GM13977 (cell line): ENCODE data around the gene KCNIP4.
A peak's percentile ranks its signal among the peaks of the same experiment; 100 is the strongest.

ENCODE experiments used
- DNase-seq: peaks from one replicate; pipeline ENCODE4 v3.0.0; 2012; ENCODE audit warnings: low spot score
- in situ Hi-C: fragments of 300-500 bp; cut with MboI; formaldehyde crosslinking; loops from one replicate; pipeline ENCODE4 v1.12.0; 2022; ENCODE audit warnings: low sequenced_read_pairs, low pct_unique_long_range_greater_than_20kb, mixed read lengths, inconsistent platforms; ENCODE audit not compliant: unreplicated experiment
- TF ChIP-seq, protein P1 (sequence below): IDR thresholded peaks from 2 replicates; pipeline ENCODE4 v1.5.1; 2012; ENCODE audit warnings: mild to moderate bottlenecking, control low read depth; ENCODE audit not compliant: insufficient read depth; ENCODE audit errors: extremely low read depth, missing control alignments

Gene KCNIP4

DNA sequence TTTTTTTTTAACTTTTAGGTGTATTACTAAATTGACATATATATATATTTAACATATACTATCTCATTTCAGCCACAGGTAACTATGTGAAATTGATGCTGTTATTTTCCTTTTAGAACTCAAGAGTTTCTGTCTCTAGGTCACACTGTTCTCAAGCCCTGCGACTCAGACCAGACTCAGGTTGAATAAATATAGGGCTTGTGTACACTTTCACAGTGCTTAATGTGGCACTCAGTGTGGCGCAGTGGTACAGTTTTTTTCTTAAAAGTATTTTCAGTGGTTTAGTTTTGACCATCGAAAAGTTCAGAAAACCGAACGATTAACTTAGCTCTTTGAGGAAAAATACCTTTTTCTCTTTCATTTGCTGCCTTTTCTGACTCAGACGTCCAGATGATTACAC, 1223.7 kb downstream of the KCNIP4 start:
- TF ChIP-seq, protein P1, sequence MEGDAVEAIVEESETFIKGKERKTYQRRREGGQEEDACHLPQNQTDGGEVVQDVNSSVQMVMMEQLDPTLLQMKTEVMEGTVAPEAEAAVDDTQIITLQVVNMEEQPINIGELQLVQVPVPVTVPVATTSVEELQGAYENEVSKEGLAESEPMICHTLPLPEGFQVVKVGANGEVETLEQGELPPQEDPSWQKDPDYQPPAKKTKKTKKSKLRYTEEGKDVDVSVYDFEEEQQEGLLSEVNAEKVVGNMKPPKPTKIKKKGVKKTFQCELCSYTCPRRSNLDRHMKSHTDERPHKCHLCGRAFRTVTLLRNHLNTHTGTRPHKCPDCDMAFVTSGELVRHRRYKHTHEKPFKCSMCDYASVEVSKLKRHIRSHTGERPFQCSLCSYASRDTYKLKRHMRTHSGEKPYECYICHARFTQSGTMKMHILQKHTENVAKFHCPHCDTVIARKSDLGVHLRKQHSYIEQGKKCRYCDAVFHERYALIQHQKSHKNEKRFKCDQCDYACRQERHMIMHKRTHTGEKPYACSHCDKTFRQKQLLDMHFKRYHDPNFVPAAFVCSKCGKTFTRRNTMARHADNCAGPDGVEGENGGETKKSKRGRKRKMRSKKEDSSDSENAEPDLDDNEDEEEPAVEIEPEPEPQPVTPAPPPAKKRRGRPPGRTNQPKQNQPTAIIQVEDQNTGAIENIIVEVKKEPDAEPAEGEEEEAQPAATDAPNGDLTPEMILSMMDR = no peak
- in situ Hi-C loops = no loop called here
- no peak for DNase-seq

DNA sequence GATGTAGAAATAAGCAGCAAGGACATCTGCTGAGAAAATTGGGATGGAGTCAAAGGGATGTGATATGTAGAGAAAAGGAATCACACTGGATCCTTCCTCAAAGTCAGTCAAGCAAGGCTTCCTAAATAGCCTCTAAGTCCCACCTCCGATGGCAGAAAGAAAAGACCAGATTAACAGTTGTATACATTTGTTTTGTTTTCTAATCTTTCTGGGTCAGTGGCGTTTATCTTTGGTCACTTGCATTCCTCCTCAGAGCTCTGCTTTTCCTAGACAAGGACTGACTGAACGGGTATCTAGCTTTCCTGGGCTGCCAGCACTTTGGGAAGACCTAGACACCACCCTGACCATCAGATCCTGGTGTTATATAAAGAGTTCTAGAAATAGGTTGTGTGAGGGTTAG, 1225.1 kb downstream of the KCNIP4 start:
- no peak for DNase-seq
- TF ChIP-seq, protein P1 = no peak
- in situ Hi-C loops = no loop called here

DNA sequence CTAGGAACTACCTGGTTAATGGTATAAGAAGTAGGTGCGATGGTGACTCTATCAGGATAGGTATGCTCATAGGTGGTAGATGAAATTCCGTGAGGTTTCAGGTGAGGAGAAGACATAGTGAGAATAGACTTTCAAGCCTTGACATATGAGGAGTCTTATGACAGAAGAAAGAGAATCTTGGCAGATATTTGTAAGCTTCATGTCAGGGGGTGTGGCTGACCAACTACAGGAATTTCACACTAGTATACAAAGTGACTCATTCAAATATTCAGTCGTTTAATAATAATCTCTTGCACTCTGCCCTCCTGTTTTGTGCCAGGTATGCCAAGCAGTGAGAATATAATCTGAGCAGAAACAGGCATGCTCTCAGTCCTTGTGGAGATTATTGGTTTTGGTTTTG, 1225.6 kb downstream of the KCNIP4 start:
- in situ Hi-C loops = no loop called here
- no peak for DNase-seq

DNA sequence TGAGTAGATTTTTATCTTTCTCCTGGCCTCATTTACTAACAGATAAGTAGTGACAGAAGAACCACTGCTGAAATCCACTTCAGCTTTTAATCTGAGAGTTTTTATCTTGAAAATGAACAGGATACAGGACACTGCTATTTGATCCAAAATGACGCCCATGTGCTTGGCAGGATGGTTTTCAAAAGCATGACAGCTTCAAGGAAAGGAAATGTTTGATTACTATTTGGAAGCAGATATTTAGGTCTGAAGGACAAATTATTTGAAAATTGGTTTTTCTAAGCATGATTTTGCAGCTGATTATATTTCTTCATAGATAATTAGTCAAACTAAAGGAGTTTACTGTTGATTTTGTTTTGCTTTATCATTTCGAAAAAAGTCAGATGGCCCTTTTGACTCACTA, 1237.2 kb downstream of the KCNIP4 start:
- in situ Hi-C loops = no loop called here
- DNase-seq = no peak

More for the DNA sequence above, 1225.6 kb downstream of the KCNIP4 start:
- TF ChIP-seq, protein P1 = no peak

DNA sequence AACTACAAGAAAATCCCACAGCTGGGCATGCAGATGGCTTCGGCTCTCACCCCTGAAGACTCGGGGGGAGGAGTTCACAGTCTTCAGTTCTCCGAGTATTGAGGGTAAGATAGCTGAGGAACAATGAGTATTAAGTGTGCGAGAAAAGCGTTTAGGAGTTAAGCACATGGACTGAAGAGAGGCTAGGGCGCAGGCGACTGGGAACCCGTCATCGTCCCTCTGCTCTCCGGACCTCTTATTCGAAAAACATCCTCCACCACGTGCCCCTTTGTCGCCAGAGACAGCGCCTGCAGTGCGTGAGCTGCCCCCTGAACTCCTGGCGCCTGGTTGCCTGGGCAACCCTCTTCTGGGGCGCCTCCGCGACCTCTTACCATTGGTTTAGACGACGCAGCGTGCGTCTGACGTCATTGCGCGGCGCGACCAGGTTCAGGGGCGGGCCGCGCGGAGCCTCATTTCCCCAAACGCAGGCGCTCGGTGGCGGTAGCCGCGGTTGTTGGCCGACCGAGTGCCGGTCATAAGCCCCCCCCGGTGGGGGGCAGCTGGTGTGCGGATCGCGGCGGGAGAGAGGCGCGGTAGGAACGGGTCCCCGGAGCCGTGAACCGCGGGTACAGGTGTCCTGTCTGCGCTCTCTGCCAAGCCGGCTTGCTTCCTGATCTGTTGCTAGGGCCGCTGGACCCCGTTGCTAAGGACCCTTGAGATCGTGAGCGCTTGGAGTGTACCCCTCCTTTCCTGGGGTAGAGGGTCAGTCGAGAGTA, 1248.4 kb downstream of the KCNIP4 start, which contains the start of gene PACRGL:
PACRGL (plus strand) TSS at position 452 of the 755 bp plus-strand sequence. CDS start 4,024 bp downstream, outside the sequence.
- DNase-seq = peak; percentile 89
- TF ChIP-seq, protein P1 = no peak
- in situ Hi-C loops = no loop called here

More for the DNA sequence above, 1237.2 kb downstream of the KCNIP4 start:
- TF ChIP-seq, protein P1 = no peak

DNA sequence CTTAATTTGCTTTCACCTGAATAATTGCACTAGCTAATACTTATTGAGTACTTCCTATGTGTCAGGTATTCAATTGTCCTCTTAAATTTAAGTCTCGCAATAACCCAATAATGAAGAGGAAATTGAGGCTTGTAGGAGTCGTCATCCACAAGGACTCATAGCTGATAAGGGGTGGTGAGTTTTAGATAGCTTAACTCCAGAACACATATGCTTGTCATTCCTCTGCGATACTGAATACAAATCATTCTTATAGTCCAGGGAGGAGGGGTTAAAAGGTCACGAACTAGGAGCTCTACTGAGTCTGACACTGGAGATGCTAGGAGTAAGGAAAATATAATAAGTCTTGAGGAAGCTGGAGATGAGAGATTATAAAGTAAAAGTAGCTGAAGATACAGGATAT, 1249.8 kb downstream of the KCNIP4 start:
- TF ChIP-seq, protein P1 = no peak
- DNase-seq = no peak
- in situ Hi-C loops = loop anchor here (25.0 kb wide), 1 partner anchor 287 kb away; no protein-coding TSS in a partner anchor
